ENCODE results near the gene HOPX.

Gene HOPX

DNA sequence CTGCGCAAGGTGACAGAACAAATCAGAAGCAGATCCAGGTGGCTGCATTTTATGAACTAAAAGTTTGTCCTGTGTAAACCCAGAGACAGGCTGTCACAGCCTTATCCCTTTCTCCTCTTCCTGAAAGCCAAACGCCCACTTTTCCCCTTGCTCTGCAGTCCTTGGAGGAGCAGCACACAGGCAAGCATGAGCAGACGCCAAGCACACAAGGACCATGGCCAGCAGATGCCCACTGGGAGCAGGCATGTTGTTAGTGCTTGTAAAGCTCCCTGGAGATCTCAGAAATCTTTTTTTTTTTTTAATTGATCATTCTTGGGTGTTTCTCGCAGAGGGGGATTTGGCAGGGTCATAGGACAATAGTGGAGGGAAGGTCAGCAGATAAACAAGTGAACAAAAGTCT is 11.5 kb upstream of the HOPX start:
- Histone ChIP-seq H3K4me1 (ENCODE audit: control insufficient read depth in 1 of 2, insufficient read depth in 1 of 2, low read depth in 1 of 2, low read length in 1 of 2) (no peaks in the 10 kb centered on the region), H3K27ac (no peak overlapping the region), H3K36me3 (no peaks in the 10 kb centered on the region), H3K4me3 (ENCODE audit: low read depth in 1 of 2, low read length in 1 of 2) (no peak overlapping the region), H3K9me3 (no peaks in the 10 kb centered on the region), H3K27me3 (no peaks in the 10 kb centered on the region)
- TF ChIP-seq, protein P1, sequence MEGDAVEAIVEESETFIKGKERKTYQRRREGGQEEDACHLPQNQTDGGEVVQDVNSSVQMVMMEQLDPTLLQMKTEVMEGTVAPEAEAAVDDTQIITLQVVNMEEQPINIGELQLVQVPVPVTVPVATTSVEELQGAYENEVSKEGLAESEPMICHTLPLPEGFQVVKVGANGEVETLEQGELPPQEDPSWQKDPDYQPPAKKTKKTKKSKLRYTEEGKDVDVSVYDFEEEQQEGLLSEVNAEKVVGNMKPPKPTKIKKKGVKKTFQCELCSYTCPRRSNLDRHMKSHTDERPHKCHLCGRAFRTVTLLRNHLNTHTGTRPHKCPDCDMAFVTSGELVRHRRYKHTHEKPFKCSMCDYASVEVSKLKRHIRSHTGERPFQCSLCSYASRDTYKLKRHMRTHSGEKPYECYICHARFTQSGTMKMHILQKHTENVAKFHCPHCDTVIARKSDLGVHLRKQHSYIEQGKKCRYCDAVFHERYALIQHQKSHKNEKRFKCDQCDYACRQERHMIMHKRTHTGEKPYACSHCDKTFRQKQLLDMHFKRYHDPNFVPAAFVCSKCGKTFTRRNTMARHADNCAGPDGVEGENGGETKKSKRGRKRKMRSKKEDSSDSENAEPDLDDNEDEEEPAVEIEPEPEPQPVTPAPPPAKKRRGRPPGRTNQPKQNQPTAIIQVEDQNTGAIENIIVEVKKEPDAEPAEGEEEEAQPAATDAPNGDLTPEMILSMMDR (IDR thresholded peaks at IDR 0.05): no peak

DNA sequence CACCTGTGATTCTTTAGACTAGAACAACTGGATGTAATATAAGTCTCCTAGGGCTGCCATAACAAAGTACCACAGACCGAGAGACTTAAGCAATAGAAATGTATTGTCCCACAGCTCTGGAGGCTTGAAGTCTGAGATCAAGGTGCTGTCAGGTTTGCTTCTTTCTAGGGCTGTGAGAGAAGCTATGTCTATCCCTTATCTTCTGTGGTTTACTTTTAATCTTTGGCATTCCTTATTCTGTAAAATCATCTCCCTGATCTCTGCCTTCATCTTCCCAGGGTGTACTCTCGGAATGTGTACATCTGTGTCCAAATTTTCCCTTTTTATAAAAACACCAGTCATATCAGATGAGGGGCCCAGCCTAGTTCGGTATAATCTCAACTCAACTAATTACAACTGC is 10.3 kb upstream of the HOPX start:
- no peak overlapping the region for H3K27ac ChIP-seq

DNA sequence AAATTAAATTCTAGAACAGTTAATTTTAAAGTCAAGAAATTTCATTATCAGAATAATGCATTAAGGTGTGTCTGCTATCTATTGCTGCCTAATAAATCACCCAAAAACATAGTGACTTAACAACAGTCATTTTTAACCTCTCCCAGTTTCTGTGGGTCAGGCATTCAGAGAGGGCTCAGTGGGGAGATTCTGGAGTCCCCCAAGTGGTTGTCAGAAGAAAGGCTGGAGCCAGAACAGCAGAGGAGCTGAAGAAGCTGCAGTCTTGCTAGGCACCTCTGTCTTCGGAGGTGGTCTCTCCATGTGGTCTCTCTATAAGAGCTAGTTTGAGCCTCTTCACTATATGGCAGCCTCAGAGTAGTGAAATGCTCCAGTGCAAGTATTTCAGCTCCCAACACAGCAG is 9.3 kb upstream of the HOPX start:
- Histone ChIP-seq H3K9me3 (no peaks in the 10 kb centered on the region), H3K36me3 (no peaks in the 10 kb centered on the region), H3K4me3 (ENCODE audit: low read depth in 1 of 2, low read length in 1 of 2) (no peak overlapping the region), H3K27ac (no peak overlapping the region), H3K4me1 (ENCODE audit: control insufficient read depth in 1 of 2, insufficient read depth in 1 of 2, low read depth in 1 of 2, low read length in 1 of 2) (no peaks in the 10 kb centered on the region), H3K27me3 (no peaks in the 10 kb centered on the region)
- TF ChIP-seq, protein P1 (IDR thresholded peaks at IDR 0.05): no peak

More for the DNA sequence above, 10.3 kb upstream of the HOPX start:
- Histone ChIP-seq H3K4me1 (ENCODE audit: control insufficient read depth in 1 of 2, insufficient read depth in 1 of 2, low read depth in 1 of 2, low read length in 1 of 2) (no peaks in the 10 kb centered on the region), H3K4me3 (ENCODE audit: low read depth in 1 of 2, low read length in 1 of 2) (no peak overlapping the region), H3K36me3 (no peaks in the 10 kb centered on the region), H3K27me3 (no peaks in the 10 kb centered on the region), H3K9me3 (no peaks in the 10 kb centered on the region)
- TF ChIP-seq, protein P1 (IDR thresholded peaks at IDR 0.05): no peak

DNA sequence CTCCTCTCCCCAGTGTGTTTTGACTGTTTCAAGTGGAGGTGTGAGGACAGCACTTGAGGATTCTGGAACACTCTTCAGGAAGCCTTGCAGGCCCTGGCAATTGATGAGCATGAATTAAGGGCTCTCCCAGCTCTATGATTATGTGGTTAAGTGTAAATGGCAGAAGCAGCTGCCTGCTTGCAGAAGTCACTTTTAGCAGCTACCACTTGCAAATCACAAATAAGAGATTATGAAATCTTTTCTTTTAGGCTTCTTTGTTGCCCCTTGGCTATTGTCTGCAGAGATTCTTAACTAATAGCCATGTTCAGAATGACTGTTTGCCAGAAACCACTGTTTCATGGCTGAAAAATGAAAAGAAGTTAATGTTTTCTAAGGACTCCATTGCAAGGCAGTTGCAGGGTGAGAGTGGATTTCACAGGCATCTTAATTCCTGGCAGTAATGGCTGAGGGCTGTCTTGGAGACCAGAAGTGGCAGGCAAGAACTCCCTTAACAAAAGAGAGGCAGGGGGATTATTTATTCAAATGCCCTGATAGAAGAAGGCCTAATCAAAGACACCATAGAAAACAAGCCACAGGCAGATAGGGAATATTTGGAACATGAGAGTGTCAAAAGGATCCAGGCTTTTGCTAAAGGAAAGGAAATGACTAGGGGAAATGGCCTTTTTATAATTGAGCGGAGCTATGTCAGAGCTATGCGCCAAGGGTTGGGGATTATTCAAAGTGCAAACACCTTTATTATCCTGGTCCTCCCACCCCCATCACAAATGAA is 8.3 kb upstream of the HOPX start:
- Histone ChIP-seq H3K27ac (no peak overlapping the region), H3K36me3 (no peaks in the 10 kb centered on the region), H3K4me3 (ENCODE audit: low read depth in 1 of 2, low read length in 1 of 2) (no peak overlapping the region), H3K4me1 (ENCODE audit: control insufficient read depth in 1 of 2, insufficient read depth in 1 of 2, low read depth in 1 of 2, low read length in 1 of 2) (no peaks in the 10 kb centered on the region), H3K27me3 (no peaks in the 10 kb centered on the region), H3K9me3 (no peaks in the 10 kb centered on the region)
- TF ChIP-seq, protein P1 (IDR thresholded peaks at IDR 0.05): no peak

DNA sequence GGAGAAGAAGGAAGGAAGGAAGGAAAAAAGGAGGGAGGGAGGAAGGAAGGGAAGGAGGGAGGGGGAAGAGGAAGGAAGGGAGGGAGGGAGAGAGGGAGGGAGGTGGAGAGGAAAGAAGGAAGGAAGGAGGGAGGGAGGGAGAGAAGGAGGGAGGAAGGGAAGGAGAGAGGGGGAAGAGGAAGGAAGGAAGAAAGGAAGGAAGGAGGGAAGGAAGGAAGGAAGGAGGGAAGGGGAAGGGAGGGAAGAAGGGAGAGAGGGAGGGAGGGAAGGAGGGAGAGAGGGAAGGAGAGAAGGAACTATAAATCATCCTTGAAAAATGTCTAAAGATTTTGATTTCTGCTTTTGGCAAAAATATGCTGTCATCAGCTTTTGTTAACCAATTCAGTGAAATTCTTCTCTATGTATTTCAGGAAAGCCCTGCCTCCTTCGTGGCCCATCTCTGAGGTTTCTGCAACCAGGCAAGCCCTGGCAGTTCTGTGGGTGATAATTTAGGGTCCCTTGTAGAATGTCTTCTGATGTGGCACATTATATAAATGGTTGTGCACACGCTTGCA is 7.1 kb upstream of the HOPX start:
- Histone ChIP-seq H3K36me3 (no peaks in the 10 kb centered on the region), H3K9me3 (no peaks in the 10 kb centered on the region), H3K4me1 (ENCODE audit: control insufficient read depth in 1 of 2, insufficient read depth in 1 of 2, low read depth in 1 of 2, low read length in 1 of 2) (no peaks in the 10 kb centered on the region), H3K4me3 (ENCODE audit: low read depth in 1 of 2, low read length in 1 of 2) (no peak overlapping the region), H3K27me3 (no peaks in the 10 kb centered on the region), H3K27ac (no peak overlapping the region)
- TF ChIP-seq, protein P1 (IDR thresholded peaks at IDR 0.05): no peak
